Upper lobe of left lung (tissue), 6 donors: ENCODE data around the gene MYO18B. TPM values are rescaled to one million over a fixed set of nuclear protein-coding genes. Genes with fewer than 3 reads are reported as not detected.

Experiments used
- ATAC-seq, 2 donors: fragments of 200-7000 bp; cut with Tn5 transposase; one replicate each; pipeline ENCODE4 v1.9.1; 2022; ENCODE audit warnings: mild to moderate bottlenecking in 2 of 2, moderate library complexity in 2 of 2; ENCODE audit not compliant: low FRiP score in 2 of 2
- DNase-seq, 2 donors: peaks; one replicate each; pipeline ENCODE4 v3.0.0-alpha.2; 2019 to 2020
- H3K27ac ChIP-seq, 4 donors: fragments of 200-600 bp; sonication (generic); one replicate each; pipeline ENCODE4 v1.5.1; 2016 to 2019
- H3K27me3 ChIP-seq, 4 donors: fragments of 200-600 bp; sonication (generic); one replicate each; pipeline ENCODE4 v1.5.1; 2017 to 2019
- H3K36me3 ChIP-seq, 4 donors: fragments of 200-600 bp; sonication (generic); one replicate each; pipeline ENCODE4 v1.5.1; 2016 to 2019
- H3K4me1 ChIP-seq, 4 donors: fragments of 200-600 bp; sonication (generic); one replicate each; pipeline ENCODE4 v1.5.1; 2018 to 2019
- H3K4me3 ChIP-seq, 4 donors: fragments of 200-600 bp; sonication (generic); one replicate each; pipeline ENCODE4 v1.5.1; 2017 to 2019; ENCODE audit warnings: mild to moderate bottlenecking in 2 of 4, moderate library complexity in 1 of 4
- H3K9me3 ChIP-seq, 4 donors: fragments of 200-600 bp; sonication (generic); one replicate each; pipeline ENCODE4 v1.5.1; 2018 to 2019
- EP300 ChIP-seq, 4 donors: sonication (generic); formaldehyde crosslinking; IDR thresholded peaks; one replicate each; pipeline ENCODE4 v1.5.1; 2017; ENCODE audit warnings: antibody characterized with exemption in 4 of 4, control low read depth in 2 of 4
- POLR2A ChIP-seq, 4 donors: fragments of 450-650 bp; IDR thresholded peaks; one replicate each; pipeline ENCODE4 v1.5.1; 2016 to 2017; ENCODE audit warnings: antibody characterized with exemption in 4 of 4, mild to moderate bottlenecking in 2 of 4
- POLR2AphosphoS5 ChIP-seq, 2 donors: sonication (generic); formaldehyde crosslinking; IDR thresholded peaks; one replicate each; pipeline ENCODE4 v1.5.1; 2017; ENCODE audit warnings: antibody characterized with exemption in 2 of 2
- WGBS, 2 donors: methylation state at CpG; one replicate each; pipeline ENCODE4 v1.1.5; 2017 to 2018; 5-methylcytosine and 5-hydroxymethylcytosine counted together
- total RNA-seq, 6 donors: library from RNA; depleted of rRNA in 4 of 6; stranded (reverse); fragments of >200 nt in 4 of 6; gene quantifications; one replicate each; pipeline versions ENCODE4 v1.1.0 to v1.2.1, GENCODE V29; 2016 to 2021
- TF ChIP-seq, protein P1 (sequence below), 6 experiments: fragments of 450-650 bp in 4 of 6; fragments of 200-600 bp in 2 of 6; sonication (generic) in 2 of 6; IDR thresholded peaks; one replicate each; pipeline ENCODE4 v1.5.1; 2016 to 2019; ENCODE audit warnings: antibody characterized with exemption in 6 of 6
- donor health status: DM: no; HTN: no; CAD: no; lungs with moderate emphysema.
- donor health status: DM: no; HTN: yes; CAD: no; lungs with severe emphysema.

Gene MYO18B
- total RNA-seq, 6 donors from 2014 or later: 0.09 to 1.3 (median 0.17) TPM; not detected in 3

DNA sequence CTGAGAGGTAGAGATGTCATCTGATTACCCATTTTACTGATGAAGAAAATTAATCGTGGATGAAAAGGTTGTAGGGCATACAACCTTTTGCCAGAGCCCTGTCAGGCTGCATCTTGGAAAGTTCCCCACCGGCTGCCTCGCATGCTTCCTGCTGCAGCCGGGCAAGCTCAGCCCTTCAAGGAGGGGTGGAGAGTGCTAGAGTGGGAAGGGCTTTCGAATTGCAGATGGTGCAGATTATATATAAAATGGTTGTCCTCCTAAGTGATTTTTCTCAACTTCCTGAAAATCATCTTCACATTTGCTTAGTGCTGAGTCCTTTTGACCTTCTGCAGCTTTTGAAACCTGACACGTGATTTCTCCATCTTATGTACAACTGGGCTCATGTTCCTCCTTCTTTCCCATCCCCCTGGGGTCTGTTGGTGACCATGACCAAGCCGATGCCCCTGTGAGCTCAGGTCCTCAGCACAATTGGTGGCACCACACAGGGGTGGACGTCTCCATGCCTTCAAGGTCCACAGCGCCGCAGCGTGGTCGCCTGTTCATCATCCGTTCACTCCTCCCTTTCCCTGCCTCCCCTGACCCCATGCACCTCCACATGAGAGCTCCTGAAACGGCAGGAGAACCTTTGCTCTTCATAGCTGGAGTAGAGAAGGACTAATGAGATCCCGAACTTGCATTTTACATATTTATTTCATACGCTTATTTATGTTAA lies 47.6 kb upstream of the MYO18B start:
- DNase-seq: peak in 1 of 2 donors; percentile 61
- peak in 1 of 2 donors; percentile 36 for ATAC-seq
- TF ChIP-seq POLR2A (IDR thresholded peaks at IDR 0.05) (no peak), EP300 (IDR thresholded peaks at IDR 0.05) (no peak), POLR2AphosphoS5 (IDR thresholded peaks at IDR 0.05) (no peak)
- TF ChIP-seq, protein P1, sequence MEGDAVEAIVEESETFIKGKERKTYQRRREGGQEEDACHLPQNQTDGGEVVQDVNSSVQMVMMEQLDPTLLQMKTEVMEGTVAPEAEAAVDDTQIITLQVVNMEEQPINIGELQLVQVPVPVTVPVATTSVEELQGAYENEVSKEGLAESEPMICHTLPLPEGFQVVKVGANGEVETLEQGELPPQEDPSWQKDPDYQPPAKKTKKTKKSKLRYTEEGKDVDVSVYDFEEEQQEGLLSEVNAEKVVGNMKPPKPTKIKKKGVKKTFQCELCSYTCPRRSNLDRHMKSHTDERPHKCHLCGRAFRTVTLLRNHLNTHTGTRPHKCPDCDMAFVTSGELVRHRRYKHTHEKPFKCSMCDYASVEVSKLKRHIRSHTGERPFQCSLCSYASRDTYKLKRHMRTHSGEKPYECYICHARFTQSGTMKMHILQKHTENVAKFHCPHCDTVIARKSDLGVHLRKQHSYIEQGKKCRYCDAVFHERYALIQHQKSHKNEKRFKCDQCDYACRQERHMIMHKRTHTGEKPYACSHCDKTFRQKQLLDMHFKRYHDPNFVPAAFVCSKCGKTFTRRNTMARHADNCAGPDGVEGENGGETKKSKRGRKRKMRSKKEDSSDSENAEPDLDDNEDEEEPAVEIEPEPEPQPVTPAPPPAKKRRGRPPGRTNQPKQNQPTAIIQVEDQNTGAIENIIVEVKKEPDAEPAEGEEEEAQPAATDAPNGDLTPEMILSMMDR (IDR thresholded peaks at IDR 0.05): no peak
- Histone ChIP-seq H3K27ac (no peak overlapping the region), H3K4me1 (no peaks in the 10 kb centered on the region), H3K4me3 (no peak overlapping the region), H3K27me3 (no peaks in the 10 kb centered on the region), H3K9me3 (no peaks in the 10 kb centered on the region), H3K36me3 (peaks cover 0 to 18% (median 7%) of the 10 kb centered on the region in 4 donors)
- WGBS, 2 donors: 82 to 88% methylated on average over 16 of the region's 16 CpGs

- Histone ChIP-seq H3K36me3 (peaks cover 0 to 16% (median 7%) of the 10 kb centered on the region in 4 donors), H3K9me3 (no peaks in the 10 kb centered on the region), H3K4me3 (no peak overlapping the region), H3K4me1 (no peaks in the 10 kb centered on the region), H3K27ac (no peak overlapping the region), H3K27me3 (no peaks in the 10 kb centered on the region)
- 85 to 92% methylated on average over 5 of the region's 5 CpGs for WGBS, 2 donors
- no peak for ATAC-seq
- TF ChIP-seq EP300 (IDR thresholded peaks at IDR 0.05) (no peak), POLR2A (IDR thresholded peaks at IDR 0.05) (no peak), POLR2AphosphoS5 (IDR thresholded peaks at IDR 0.05) (no peak)
- TF ChIP-seq, protein P1 (IDR thresholded peaks at IDR 0.05): no peak
- no peak for DNase-seq
These were observed 46.8 kb upstream of the MYO18B start for GRCh38 chr22:25695146-25695545.

- 72 to 82% methylated on average over 2 of the region's 2 CpGs for WGBS, 2 donors
- no peak for DNase-seq
- Histone ChIP-seq H3K9me3 (no peaks in the 10 kb centered on the region), H3K27me3 (no peaks in the 10 kb centered on the region), H3K4me1 (no peaks in the 10 kb centered on the region), H3K36me3 (peaks cover 0 to 9% (median 4%) of the 10 kb centered on the region in 4 donors), H3K27ac (no peak overlapping the region), H3K4me3 (no peak overlapping the region)
- no peak for TF ChIP-seq EP300 (IDR thresholded peaks at IDR 0.05)
- no peak for TF ChIP-seq POLR2A (IDR thresholded peaks at IDR 0.05)
- TF ChIP-seq POLR2AphosphoS5 (IDR thresholded peaks at IDR 0.05): no peak
- TF ChIP-seq, protein P1 (IDR thresholded peaks at IDR 0.05): no peak
- ATAC-seq: no peak
These were observed 45.2 kb upstream of the MYO18B start for GRCh38 chr22:25696763-25697162.

GRCh38 chr22:25697181-25697664 lies 44.8 kb upstream of the MYO18B start:
- no peak for TF ChIP-seq POLR2AphosphoS5 (IDR thresholded peaks at IDR 0.05)
- TF ChIP-seq EP300 (IDR thresholded peaks at IDR 0.05): no peak
- TF ChIP-seq, protein P1 (IDR thresholded peaks at IDR 0.05): no peak
- no peak for TF ChIP-seq POLR2A (IDR thresholded peaks at IDR 0.05)
- no peak for DNase-seq

More at GRCh38 chr22:25697181-25697664, 44.8 kb upstream of the MYO18B start:
- Histone ChIP-seq H3K36me3 (peaks cover 0 to 8% (median 3%) of the 10 kb centered on the region in 4 donors), H3K9me3 (no peaks in the 10 kb centered on the region), H3K27me3 (no peaks in the 10 kb centered on the region), H3K4me1 (no peaks in the 10 kb centered on the region), H3K27ac (no peak overlapping the region), H3K4me3 (no peak overlapping the region)
- no peak for ATAC-seq
- WGBS, 2 donors: 79 to 96% methylated on average over 5 of the region's 5 CpGs
